Measurements from ENCODE around the gene LRG1.
A peak's percentile ranks its signal among the peaks of the same experiment; 100 is the strongest.

The LRG1 gene

GRCh38 chr19:4516199-4516938 is 23.5 kb downstream of the LRG1 start:
- TF ChIP-seq, protein P1, sequence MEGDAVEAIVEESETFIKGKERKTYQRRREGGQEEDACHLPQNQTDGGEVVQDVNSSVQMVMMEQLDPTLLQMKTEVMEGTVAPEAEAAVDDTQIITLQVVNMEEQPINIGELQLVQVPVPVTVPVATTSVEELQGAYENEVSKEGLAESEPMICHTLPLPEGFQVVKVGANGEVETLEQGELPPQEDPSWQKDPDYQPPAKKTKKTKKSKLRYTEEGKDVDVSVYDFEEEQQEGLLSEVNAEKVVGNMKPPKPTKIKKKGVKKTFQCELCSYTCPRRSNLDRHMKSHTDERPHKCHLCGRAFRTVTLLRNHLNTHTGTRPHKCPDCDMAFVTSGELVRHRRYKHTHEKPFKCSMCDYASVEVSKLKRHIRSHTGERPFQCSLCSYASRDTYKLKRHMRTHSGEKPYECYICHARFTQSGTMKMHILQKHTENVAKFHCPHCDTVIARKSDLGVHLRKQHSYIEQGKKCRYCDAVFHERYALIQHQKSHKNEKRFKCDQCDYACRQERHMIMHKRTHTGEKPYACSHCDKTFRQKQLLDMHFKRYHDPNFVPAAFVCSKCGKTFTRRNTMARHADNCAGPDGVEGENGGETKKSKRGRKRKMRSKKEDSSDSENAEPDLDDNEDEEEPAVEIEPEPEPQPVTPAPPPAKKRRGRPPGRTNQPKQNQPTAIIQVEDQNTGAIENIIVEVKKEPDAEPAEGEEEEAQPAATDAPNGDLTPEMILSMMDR (IDR thresholded peaks at IDR 0.05; ENCODE audit: low read depth, low read length) = no peak
- TF ChIP-seq EZH2phosphoT487 (IDR thresholded peaks at IDR 0.05; ENCODE audit: low read depth) = no peak
- Histone ChIP-seq H3K9ac (ENCODE audit: low read length) (peak overlapping the region; percentile 10; the same call in 1 of the 2 replicates), H2AFZ (ENCODE audit: low read depth, low read length) (peak overlapping the region; percentile 22; the same call in 1 of the 2 replicates), H3K9me3 (ENCODE audit: insufficient read depth, low read length) (no peaks in the 10 kb centered on the region), H3K4me1 (ENCODE audit: low read length) (peaks cover 19% of the 10 kb centered on the region), H4K20me1 (ENCODE audit: insufficient read depth, low read length) (no peaks in the 10 kb centered on the region), H3K27me3 (ENCODE audit: low read depth, low read length) (peaks cover 4% of the 10 kb centered on the region), H3K27ac (ENCODE audit: low read length) (0 out of 2 replicates have a peak overlapping the region, but pooled peaks have one; percentile 3), H3K4me2 (ENCODE audit: low read length) (peak overlapping the region; percentile 56), H3K79me2 (ENCODE audit: low read length) (no peaks in the 10 kb centered on the region), H3K4me3 (ENCODE audit: low read length) (peak overlapping the region; percentile 25; the same call in 1 of the 2 replicates), H3K36me3 (replicated peaks; ENCODE audit: low read depth, low read length) (no peaks in the 10 kb centered on the region)

DNA sequence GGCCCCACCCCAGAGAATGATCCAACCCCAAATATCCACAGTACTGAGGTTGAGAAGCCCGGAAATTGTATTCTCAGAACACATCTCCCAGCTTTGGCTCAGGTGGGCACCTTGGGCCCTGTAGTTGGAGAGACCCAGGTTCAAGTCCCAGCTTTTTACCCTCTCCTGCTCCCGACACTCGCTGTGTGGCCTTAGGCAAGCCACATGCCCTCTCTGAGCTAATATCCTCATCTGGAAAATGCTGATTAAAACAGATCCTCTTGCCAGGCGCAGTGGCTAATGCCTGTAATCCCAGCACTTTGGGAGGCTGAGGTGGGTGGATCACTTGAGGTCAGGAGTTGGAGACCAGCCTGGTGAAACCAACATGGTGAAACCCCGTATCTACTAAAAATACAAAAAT is 24.1 kb downstream of the LRG1 start:
- Histone ChIP-seq H3K36me3 (replicated peaks; ENCODE audit: low read depth, low read length) (no peaks in the 10 kb centered on the region), H3K79me2 (ENCODE audit: low read length) (no peaks in the 10 kb centered on the region), H3K27ac (ENCODE audit: low read length) (no peak overlapping the region), H3K4me2 (ENCODE audit: low read length) (peak overlapping the region; percentile 56), H3K9me3 (ENCODE audit: insufficient read depth, low read length) (no peaks in the 10 kb centered on the region), H2AFZ (ENCODE audit: low read depth, low read length) (no peak overlapping the region), H3K9ac (ENCODE audit: low read length) (no peak overlapping the region), H3K27me3 (ENCODE audit: low read depth, low read length) (no peaks in the 10 kb centered on the region), H4K20me1 (ENCODE audit: insufficient read depth, low read length) (no peaks in the 10 kb centered on the region), H3K4me3 (ENCODE audit: low read length) (no peak overlapping the region), H3K4me1 (ENCODE audit: low read length) (peaks cover 19% of the 10 kb centered on the region)
- TF ChIP-seq, protein P1 (IDR thresholded peaks at IDR 0.05; ENCODE audit: low read depth, low read length) = no peak
- no peak for TF ChIP-seq EZH2phosphoT487 (IDR thresholded peaks at IDR 0.05; ENCODE audit: low read depth)

DNA sequence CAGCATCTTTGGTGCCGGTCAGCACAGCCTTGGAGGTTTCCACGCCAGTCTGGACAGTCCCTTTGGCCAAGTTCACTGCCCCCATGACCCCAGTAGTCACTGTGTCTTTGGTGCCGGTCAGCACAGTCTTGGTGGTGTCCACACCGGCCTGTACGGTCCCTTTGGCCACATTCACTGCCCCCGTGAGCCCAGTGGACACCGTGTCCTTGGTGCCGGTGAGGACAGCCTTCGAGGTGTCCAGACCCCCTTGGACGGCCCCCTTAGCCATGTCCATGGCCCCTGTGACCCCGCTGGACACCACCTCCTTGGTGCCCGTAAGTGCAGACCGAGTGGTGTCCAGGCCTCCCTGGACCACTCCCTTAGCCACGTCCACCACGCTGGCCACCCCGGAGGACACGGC is 26.6 kb downstream of the LRG1 start:
- Histone ChIP-seq H3K4me2 (ENCODE audit: low read length) (no peak overlapping the region), H3K4me1 (ENCODE audit: low read length) (peaks cover 19% of the 10 kb centered on the region), H3K9me3 (ENCODE audit: insufficient read depth, low read length) (no peaks in the 10 kb centered on the region), H3K79me2 (ENCODE audit: low read length) (no peaks in the 10 kb centered on the region), H3K27ac (ENCODE audit: low read length) (no peak overlapping the region), H3K27me3 (ENCODE audit: low read depth, low read length) (no peaks in the 10 kb centered on the region), H2AFZ (ENCODE audit: low read depth, low read length) (no peak overlapping the region), H4K20me1 (ENCODE audit: insufficient read depth, low read length) (no peaks in the 10 kb centered on the region), H3K4me3 (ENCODE audit: low read length) (no peak overlapping the region), H3K9ac (ENCODE audit: low read length) (no peak overlapping the region), H3K36me3 (replicated peaks; ENCODE audit: low read depth, low read length) (no peaks in the 10 kb centered on the region)
- no peak for TF ChIP-seq EZH2phosphoT487 (IDR thresholded peaks at IDR 0.05; ENCODE audit: low read depth)
- TF ChIP-seq, protein P1 (IDR thresholded peaks at IDR 0.05; ENCODE audit: low read depth, low read length) = no peak

GRCh38 chr19:4512070-4512469 is 27.8 kb downstream of the LRG1 start:
- Histone ChIP-seq H3K27me3 (ENCODE audit: low read depth, low read length) (no peaks in the 10 kb centered on the region), H3K27ac (ENCODE audit: low read length) (no peak overlapping the region), H3K9ac (ENCODE audit: low read length) (no peak overlapping the region)

More at GRCh38 chr19:4512070-4512469, 27.8 kb downstream of the LRG1 start:
- Histone ChIP-seq H4K20me1 (ENCODE audit: insufficient read depth, low read length) (no peaks in the 10 kb centered on the region), H3K4me2 (ENCODE audit: low read length) (no peak overlapping the region), H3K36me3 (replicated peaks; ENCODE audit: low read depth, low read length) (peaks cover 2% of the 10 kb centered on the region), H3K9me3 (ENCODE audit: insufficient read depth, low read length) (no peaks in the 10 kb centered on the region), H2AFZ (ENCODE audit: low read depth, low read length) (no peak overlapping the region), H3K4me1 (ENCODE audit: low read length) (peaks cover 15% of the 10 kb centered on the region), H3K4me3 (ENCODE audit: low read length) (no peak overlapping the region), H3K79me2 (ENCODE audit: low read length) (no peaks in the 10 kb centered on the region)
- no peak for TF ChIP-seq EZH2phosphoT487 (IDR thresholded peaks at IDR 0.05; ENCODE audit: low read depth)
- TF ChIP-seq, protein P1 (IDR thresholded peaks at IDR 0.05; ENCODE audit: low read depth, low read length) = no peak

Measured in OCI-LY3 (cell line).